Ammon's horn (tissue), 1 donor: ENCODE data around the gene DPCD.

Experiments
- DNase-seq: peaks from one replicate; pipeline ENCODE4 v3.0.0-alpha.2; 2016; ENCODE audit warnings: low spot score

The DPCD gene

GRCh38 chr10:101587725-101588653, at the start of gene DPCD, which contains the start of gene POLL:
DPCD (plus strand) TSS chr10:101588321; CDS start chr10:101588337, 16 bp downstream.
POLL (minus strand) TSS chr10:101588257; CDS start chr10:101587360, 897 bp downstream.
- DNase-seq: peak; percentile 98

GRCh38 chr10:101538446-101538845, 49.7 kb upstream of the DPCD start:
- DNase-seq: no peak

GRCh38 chr10:101545898-101546297, 42.2 kb upstream of the DPCD start:
- no peak for DNase-seq

DNA sequence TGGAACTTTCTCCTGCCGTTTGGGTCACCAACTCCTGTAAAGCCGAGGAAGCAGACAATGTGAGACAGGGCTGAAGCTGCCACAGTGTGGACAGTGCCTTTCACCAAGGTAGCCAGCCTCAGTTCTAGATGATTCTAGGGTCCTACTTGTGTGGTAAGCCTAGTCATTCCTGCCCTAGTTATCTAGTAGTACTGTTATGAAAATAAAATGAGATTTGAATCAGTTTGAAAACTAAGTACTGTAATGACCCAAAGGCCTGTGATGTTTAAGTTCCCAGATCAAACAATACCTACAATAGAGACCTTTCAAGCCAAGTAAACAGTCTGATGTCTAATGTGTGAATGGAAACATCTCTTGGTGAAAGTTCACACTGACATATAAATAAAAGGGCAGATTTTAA, 37.2 kb upstream of the DPCD start:
- no peak for DNase-seq

DNA sequence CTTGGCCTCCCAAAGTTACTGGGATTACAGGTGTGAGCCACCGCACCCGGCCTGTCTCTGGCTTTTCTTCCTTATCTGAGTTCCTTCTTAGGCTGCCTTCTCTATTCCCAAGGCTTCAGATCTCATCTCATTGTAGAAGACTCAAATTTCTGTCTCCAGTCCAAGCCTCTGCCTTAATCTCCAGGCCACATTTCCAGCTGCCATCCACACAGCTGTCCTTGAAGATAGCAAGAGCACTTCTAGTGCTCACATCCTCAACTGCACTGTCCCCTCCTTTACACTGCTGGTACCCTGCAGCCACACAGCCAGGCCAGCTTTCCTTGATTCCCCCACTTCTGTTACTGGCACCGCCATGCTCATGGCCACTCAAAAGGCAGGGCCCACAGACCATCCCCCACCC, 35.7 kb upstream of the DPCD start:
- no peak for DNase-seq

DNA sequence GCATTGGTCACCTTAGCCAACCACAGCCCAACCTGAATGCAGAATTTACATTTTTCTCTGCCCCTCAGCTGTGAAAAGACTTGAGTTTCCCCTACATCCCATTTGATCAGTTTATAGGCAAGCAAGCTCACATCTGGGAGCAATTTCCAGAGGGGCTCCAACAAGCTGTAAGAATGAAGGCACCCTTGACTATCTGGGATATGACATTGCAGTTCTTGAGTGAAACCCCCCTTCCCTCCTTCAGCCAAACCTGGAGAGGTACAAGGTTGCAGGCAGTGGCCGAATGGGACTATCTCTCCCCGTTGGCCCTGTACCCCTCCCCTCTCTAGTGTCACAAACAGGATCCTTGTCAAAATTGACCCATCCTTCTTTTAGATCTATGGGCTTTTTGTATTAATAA, 30.6 kb upstream of the DPCD start:
- DNase-seq: no peak

GRCh38 chr10:101558204-101558603, 29.9 kb upstream of the DPCD start:
- no peak for DNase-seq

GRCh38 chr10:101558671-101559595, 29.2 kb upstream of the DPCD start:
- no peak for DNase-seq

- DNase-seq: no peak
These were observed 28.4 kb upstream of the DPCD start for GRCh38 chr10:101559596-101560297.

GRCh38 chr10:101560298-101561067, 27.6 kb upstream of the DPCD start:
- no peak for DNase-seq

DNA sequence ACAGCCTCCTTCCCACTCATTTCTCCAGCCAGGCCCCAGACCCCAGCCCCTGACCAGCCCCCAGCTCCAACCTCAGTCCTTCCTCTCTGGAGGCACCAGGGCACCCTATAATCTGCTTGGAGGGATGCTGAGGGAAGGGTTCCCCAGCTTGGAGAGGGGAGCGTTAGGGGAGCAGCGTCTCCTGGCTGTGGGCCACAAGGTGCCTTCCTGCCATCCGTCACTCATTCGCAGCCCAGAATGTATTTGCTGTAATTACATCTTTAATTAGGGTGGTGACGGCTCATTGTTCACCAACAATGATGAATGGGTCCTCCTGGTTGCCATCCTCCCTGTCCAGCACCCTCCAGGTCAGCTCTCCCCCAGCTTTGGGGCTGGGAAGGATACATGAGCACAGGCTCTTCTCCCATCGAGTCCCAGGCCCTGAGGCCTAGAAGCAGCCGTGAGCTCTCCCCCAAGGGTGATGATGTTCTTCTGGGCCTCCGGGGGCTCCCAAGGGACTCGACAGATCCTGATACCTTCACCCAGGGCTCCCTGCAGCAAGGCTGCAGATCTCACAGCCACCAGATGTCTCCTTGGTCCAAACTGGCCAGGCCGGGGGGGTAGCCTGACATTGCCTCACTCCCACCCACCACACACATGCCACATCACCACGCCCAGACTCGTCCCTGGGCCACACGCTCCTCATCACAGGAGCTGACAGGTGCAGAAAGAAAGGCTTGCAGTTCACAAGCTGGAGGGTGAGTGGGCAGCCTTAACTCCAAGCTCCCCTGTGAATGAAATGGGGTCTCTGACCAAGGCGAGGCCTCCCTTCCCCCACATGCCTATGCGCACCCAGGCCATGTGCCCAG, 26.8 kb upstream of the DPCD start:
- no peak for DNase-seq

- DNase-seq: no peak
These were observed 25.9 kb upstream of the DPCD start for GRCh38 chr10:101562231-101562630.

DNA sequence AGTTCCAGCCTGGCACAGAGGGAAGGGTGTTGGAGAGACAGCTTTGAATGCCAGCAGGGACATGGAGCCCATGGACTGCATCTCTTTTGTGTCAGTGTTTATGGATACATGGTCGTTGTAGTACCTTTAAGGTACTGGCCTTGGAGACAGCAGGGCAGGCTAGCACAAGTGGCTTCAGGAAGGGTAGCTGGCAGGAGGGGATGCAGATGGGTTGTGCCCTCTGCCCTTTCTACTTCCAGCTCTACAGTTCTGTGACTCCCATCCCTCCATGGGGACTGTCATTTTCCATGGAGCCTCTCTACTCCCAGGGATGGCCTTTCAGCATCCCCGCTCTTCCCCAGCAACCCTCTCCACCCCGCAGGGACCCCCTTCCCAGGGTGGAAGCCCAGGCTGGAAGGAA, 25.1 kb upstream of the DPCD start:
- no peak for DNase-seq

DNA sequence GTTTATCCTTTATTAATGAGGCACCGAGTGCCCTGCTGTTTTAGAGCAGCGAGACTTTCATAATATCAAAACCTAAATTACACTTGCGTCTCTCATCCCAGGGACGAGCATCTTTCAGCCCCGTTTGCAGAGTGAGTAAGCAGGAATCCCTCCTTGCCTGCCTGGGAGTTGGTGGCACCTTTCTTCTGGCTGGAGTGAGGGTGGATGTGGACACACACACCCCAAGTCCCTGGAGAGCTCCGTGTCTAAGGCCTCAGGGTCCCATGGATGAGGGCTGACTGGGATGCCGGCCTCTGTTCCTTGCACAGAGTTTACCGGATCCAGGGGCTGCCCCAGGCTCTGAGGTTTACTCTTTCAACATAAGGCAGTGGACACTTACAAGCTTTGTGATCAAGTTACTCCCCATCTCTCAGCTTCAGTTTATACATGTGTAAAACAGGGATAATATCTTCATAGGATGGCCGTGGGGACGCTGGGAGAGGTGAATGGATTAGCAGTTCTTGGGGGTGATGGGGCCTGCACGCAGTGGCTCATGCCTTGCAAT, 24.6 kb upstream of the DPCD start:
- no peak for DNase-seq

- no peak for DNase-seq
These were observed 23.6 kb upstream of the DPCD start for GRCh38 chr10:101564490-101564991.

GRCh38 chr10:101565370-101565900, 22.7 kb upstream of the DPCD start:
- DNase-seq: no peak

DNA sequence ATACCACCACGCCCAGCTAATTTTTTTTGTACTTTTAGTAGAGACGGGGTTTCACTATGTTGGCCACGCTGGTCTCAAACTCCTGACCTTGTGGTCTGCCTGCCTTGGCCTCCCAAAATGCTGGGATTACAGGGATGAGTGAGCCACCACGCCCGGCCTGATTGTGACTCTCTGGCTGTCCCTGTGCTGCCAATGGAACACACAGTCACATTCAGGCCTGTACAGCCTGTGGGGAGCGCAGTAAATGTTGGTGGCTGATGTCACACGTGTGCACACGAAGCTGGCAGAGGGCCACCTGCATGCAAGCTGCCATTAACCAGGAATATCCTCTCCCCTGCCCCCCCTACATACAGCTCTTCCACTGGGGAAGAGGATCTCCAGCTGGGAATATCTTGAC, 22.2 kb upstream of the DPCD start:
- no peak for DNase-seq

DNA sequence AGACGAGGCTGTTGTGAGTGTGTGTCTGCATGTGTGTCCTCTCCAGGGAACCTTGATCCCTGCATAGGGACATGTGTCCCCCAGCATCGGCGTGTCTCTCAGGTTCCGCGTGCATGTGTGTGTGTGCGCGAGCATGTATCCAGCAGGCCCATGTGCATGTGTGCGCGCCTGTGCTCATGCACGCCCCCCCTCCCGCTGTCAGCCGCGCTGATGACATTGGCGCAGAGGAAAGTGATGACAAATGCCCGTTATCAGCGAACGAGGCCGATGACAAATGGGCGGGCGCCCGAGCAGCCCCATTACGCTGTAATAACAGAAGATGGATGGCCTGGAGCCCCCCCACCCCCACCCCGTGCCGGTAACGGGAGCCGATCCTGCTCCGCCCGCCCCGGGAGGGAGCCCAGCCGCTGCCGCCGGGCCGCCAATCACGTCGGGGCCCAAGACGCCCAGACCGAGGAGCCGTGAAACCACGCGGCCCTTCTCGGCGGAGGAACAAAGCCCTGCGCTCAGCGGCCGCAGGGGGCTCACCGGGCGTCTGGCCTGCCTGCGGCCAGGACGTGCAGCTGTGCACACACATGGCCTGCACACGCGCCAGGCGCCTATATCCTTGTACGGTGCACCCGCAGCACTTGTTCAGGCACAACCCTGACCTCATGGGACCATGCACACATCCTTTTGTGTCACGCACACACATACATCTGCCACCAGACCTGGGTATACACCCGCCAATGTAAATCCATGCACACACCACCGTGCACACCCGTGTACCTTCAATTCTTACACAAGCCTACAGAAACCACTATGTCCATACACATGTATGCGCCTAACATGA, 21.6 kb upstream of the DPCD start:
- peak; percentile 67 for DNase-seq
